Stimulated activated CD4-positive, alpha-beta T cell treated with anti-CD3 and anti-CD28 coated beads, TNF-alpha, amount 100 ng/mL, for 1 hour (primary cell): ENCODE measurements around the gene MARF1.
"Not testable (repeated sequence)": the region's sequence is repeated elsewhere in the genome, so short reads cannot be mapped to it uniquely, and the experiment has no call there.

Source experiments
- DNase-seq, 3 donors: peaks; one replicate each; pipeline ENCODE4 v3.0.0-alpha.2; 2020; ENCODE audit warnings: low read depth in 3 of 3, low spot score in 1 of 3

The MARF1 gene

GRCh38 chr16:15631730-15632409, 11.1 kb downstream of the MARF1 start:
- no peak for DNase-seq

- no peak for DNase-seq
Observed at GRCh38 chr16:15621889-15622288, 21.1 kb downstream of the MARF1 start.

DNA sequence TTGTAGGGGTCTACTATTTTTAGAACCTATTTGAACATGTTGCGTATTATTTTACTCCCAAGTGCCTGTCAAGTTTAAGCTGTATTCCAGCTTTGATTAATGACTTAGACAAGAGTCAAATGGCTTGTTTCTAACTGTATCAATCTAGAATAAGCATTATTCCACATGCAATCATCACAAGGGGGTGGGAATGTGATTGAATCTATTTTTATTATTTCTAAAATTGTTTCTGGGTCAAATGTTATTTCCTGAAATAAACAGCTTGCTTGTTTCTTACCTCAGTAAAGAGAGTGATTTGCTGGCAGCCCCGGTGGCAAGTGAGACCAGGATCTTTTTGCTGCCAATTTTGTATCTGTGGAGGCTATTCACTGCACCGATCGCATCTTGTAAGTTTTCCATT, 21.5 kb downstream of the MARF1 start:
- DNase-seq = no peak

DNA sequence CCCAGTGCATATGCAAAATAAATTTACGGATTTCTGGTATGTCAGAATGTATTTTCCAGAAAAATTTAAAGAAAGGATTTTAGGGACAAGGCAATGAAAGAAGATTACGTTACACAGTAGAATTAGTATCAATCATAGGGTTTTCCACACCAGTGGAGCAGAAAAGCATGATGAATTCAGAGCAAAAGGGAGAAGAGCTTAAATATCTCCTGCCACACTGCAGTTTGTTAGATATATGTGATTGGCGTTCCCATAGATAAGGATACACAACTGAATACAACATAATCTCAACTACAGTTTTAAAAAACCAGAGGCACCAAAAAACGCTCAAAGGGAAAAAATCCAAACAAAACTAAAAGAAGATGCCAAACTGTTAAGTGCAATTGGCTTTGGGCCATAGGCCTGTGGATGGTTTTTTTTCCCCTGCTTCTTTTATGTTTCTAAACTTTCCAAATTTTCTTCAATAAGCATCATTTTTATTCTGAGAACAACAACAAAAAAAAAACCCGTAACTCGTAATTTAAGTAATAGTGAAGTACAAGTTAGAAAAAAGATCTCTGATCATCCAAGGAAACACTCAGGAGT, 22.3 kb downstream of the MARF1 start:
- DNase-seq = no peak

- no peak for DNase-seq
Observed at GRCh38 chr16:15618392-15618791, 24.6 kb downstream of the MARF1 start.

GRCh38 chr16:15617901-15618300, 25.1 kb downstream of the MARF1 start:
- DNase-seq = no peak

DNA sequence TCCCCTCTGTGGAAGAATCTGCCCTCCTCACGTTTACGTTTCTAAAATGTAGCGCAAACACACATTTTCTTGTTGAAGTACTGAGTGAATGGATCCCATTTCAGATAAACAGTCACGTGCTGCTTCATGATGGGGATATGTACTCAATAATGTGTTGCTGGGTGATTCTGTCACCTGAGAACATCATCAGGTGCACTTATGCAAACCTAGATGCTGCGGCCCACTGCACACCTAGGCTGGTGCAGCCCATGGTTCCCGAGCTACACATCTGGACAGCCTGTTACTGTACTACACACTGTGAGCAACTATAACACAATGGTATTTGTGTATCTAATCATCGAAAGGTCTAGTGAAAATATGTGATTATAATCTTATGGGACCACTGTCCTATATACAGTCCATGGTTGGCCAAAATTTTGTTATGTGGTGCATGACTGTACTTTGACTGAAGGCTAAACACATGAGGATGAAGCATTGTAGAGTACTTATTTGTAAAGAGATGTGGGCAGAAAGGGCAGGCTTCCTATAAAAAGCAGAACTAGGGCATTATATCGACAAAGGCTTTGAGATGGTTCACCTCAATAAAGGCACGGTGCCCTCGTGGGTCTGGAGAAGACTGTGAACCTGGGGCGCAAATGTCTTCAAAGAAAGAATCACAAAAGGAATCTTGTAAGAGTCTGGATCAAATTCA, 26.3 kb downstream of the MARF1 start:
- no peak for DNase-seq

- DNase-seq = no peak
Observed at GRCh38 chr16:15616012-15616411, 26.9 kb downstream of the MARF1 start.

- DNase-seq = no peak
Observed at GRCh38 chr16:15613676-15614075, 29.3 kb downstream of the MARF1 start.

DNA sequence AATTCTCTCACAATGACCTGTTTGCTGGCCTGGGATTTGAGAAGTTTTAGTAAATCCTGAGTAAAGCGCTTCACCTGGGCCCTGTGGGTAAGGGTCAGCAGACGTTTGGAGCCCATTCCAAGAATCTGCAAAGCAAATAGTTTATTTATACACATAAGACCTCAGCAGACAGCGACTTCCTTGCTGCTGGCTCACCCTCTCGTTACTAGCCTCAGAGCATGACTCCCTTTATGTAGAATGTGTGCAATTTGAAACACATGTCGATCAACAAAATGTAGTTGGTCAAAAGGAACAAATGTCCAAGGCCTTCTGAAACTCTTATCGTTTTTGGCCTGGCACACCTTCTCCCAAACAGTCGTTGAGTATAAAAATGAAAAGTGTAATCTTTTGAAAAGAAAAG, 31.3 kb downstream of the MARF1 start:
- DNase-seq = no peak

DNA sequence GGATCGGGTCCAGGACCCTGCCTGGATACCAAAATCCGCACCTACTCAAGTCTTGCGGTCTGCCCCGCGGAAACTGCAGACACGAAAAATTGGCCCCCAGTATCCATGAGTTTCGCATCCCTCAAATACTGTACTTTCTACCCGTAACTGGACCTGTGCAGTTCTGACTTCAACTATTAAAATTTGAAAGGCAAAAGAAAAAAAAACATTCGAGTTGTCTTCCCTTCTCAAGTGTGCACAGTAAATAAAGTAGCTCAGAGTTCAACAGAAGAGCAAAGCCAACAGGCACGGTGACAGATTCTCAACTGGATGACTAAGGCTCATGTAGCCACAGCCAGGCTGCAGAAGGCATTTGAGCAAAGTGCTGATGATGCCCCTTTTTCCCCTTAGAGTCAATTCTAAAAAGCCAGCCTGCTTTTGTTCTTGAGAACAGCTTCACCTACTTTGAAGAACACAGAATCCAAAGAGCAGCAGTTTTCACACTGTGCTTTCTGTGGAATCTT, 32.5 kb downstream of the MARF1 start:
- no peak for DNase-seq

- no peak for DNase-seq
Observed at GRCh38 chr16:15609286-15609649, 33.7 kb downstream of the MARF1 start.

- no peak for DNase-seq
Observed at GRCh38 chr16:15608398-15609285, 34.3 kb downstream of the MARF1 start.

GRCh38 chr16:15607700-15608396, 35.1 kb downstream of the MARF1 start:
- DNase-seq = no peak

- DNase-seq = not testable (repeated sequence)
Observed at GRCh38 chr16:15607221-15607699, 35.7 kb downstream of the MARF1 start.

GRCh38 chr16:15606518-15607220, 36.3 kb downstream of the MARF1 start:
- no peak for DNase-seq

GRCh38 chr16:15605839-15606517, 37.0 kb downstream of the MARF1 start:
- no peak for DNase-seq

GRCh38 chr16:15604460-15605440, 38.2 kb downstream of the MARF1 start:
- no peak for DNase-seq
